HepG2 (cell line): Measurements from ENCODE around the gene UBE2Q1. TPM values are rescaled to one million over a fixed set of nuclear protein-coding genes. Genes with fewer than 3 reads are reported as not detected.

Experiments used
- ATAC-seq: fragments of 200-7000 bp; cut with Tn5 transposase; 3 replicates; pipeline ENCODE4 v1.9.1; 2020; ENCODE audit warnings: mild to moderate bottlenecking, moderate library complexity
- BruUV-seq: library from RNA; stranded (reverse); fragments of 400-500 nt; replicated peaks from 2 replicates; lab custom pipeline; 2021; lab: Mats Ljungman, UMichigan
- CTCF ChIA-PET: fragments of 300-600 bp; formaldehyde crosslinking; extraction: SDS; loops from one replicate; lab custom pipeline; 2021; ENCODE audit warnings: low total read pairs, inconsistent platforms, low intra/inter-chr PET ratio; lab: Yijun Ruan, JAX
- POLR2A ChIA-PET: fragments of 350-600 bp; sonication (Branson Sonifier 250); formaldehyde crosslinking; loops from one replicate; lab custom pipeline; 2020; ENCODE audit warnings: antibody characterized with exemption, inconsistent platforms; lab: Yijun Ruan, JAX
- DNase-seq: peaks from one replicate; pipeline ENCODE4 v3.0.0-alpha.2; 2015; ENCODE audit warnings: low spot score
- FAIRE-seq: peaks from 3 replicates; lab custom pipeline; 2011; peaks lifted over from hg19 to GRCh38; lab: Jason Lieb, UNC
- H2AFZ ChIP-seq: one replicate; pipeline ENCODE4 v1.6.1; 2011; ENCODE audit warnings: low read length, inconsistent platforms
- H3K27ac ChIP-seq: fragments of 300-600 bp; 3 replicates; pipeline ENCODE4 v1.8.0; 2011; ENCODE audit warnings: mixed run types, mild to moderate bottlenecking, mixed read lengths, low read length, inconsistent platforms; ENCODE audit not compliant: insufficient read depth; ENCODE audit errors: extremely low read length
- H3K27me3 ChIP-seq, 2 experiments: fragments of 200-600 bp in 1 of 2; 2 replicates in 1 of 2; 3 replicates in 1 of 2; pipeline versions ENCODE4 v1.6.0 to v1.8.0; 2011; ENCODE audit warnings: low read length in 2 of 2, mild to moderate bottlenecking in 2 of 2, moderate library complexity in 2 of 2, inconsistent platforms in 1 of 2; ENCODE audit not compliant: insufficient read depth in 2 of 2, control insufficient read depth in 1 of 2
- H3K36me3 ChIP-seq, 2 experiments: fragments of 200-600 bp in 1 of 2; replicated peaks in 1 of 2; 2 replicates in 1 of 2; 3 replicates in 1 of 2; pipeline versions ENCODE4 v1.5.1 to v1.8.0; 2011; ENCODE audit warnings: low read length in 2 of 2, inconsistent platforms in 1 of 2; ENCODE audit not compliant: insufficient read depth in 2 of 2, control insufficient read depth in 1 of 2
- H3K4me1 ChIP-seq: 2 replicates; pipeline ENCODE4 v1.5.1; 2012; ENCODE audit warnings: low read length, inconsistent platforms; ENCODE audit not compliant: insufficient read depth
- H3K4me2 ChIP-seq: 2 replicates; pipeline ENCODE4 v1.6.0; 2011; ENCODE audit warnings: low read depth, low read length, inconsistent platforms
- H3K4me3 ChIP-seq, 3 experiments: fragments of 200-600 bp in 1 of 3; sonication (generic), shearing (Covaris generic) in 1 of 3; replicated peaks in 1 of 3; 2 replicates each; pipeline ENCODE4 v1.5.1; 2011 to 2016; ENCODE audit warnings: low read length in 3 of 3, inconsistent platforms in 2 of 3, low read depth in 2 of 3, mild to moderate bottlenecking in 2 of 3, control low read depth in 1 of 3, mixed read lengths in 1 of 3; ENCODE audit not compliant: insufficient read depth in 1 of 3
- H3K79me2 ChIP-seq: one replicate; pipeline ENCODE4 v1.6.1; 2011; ENCODE audit warnings: low read length, inconsistent platforms; ENCODE audit not compliant: insufficient read depth
- H3K9ac ChIP-seq: 2 replicates; pipeline ENCODE4 v1.6.0; 2011; ENCODE audit warnings: mild to moderate bottlenecking, low read depth, low read length, inconsistent platforms; ENCODE audit not compliant: insufficient read depth
- H3K9me3 ChIP-seq: 2 replicates; pipeline ENCODE4 v1.5.1; 2012; ENCODE audit warnings: mild to moderate bottlenecking, low read length
- H4K20me1 ChIP-seq: 2 replicates; pipeline ENCODE4 v1.6.0; 2011; ENCODE audit warnings: inconsistent platforms, mild to moderate bottlenecking, low read length, moderate library complexity; ENCODE audit not compliant: insufficient read depth
- BRCA1 ChIP-seq: sonication (generic); formaldehyde crosslinking; IDR thresholded peaks from 2 replicates; pipeline ENCODE4 v1.4.0; 2020; ENCODE audit warnings: missing genetic modification reagents
- NFYC ChIP-seq: IDR thresholded peaks from 2 replicates; pipeline ENCODE4 v1.6.1; 2016; ENCODE audit warnings: missing genetic modification reagents, missing compliant biosample characterization
- RXRB ChIP-seq: IDR thresholded peaks from 2 replicates; pipeline ENCODE4 v1.6.1; 2016; ENCODE audit warnings: borderline replicate concordance, missing genetic modification reagents, missing compliant biosample characterization
- ZFX ChIP-seq: sonication (generic); formaldehyde crosslinking; IDR thresholded peaks from 2 replicates; pipeline ENCODE4 v1.4.0; 2020; ENCODE audit warnings: mild to moderate bottlenecking, low read depth, missing genetic modification reagents, moderate library complexity
- ZNF281 ChIP-seq: sonication (generic); formaldehyde crosslinking; IDR thresholded peaks from 2 replicates; pipeline ENCODE4 v1.4.0; 2020; ENCODE audit warnings: missing genetic modification reagents, borderline replicate concordance
- ZNF512B ChIP-seq: sonication (generic); formaldehyde crosslinking; IDR thresholded peaks from 2 replicates; pipeline ENCODE4 v1.5.1; 2020; ENCODE audit warnings: missing genetic modification reagents, mild to moderate bottlenecking, borderline replicate concordance
- ZNF670 ChIP-seq: sonication (generic); formaldehyde crosslinking; IDR thresholded peaks from 2 replicates; pipeline ENCODE4 v1.8.0; 2022; ENCODE audit warnings: mild to moderate bottlenecking, missing genetic modification reagents, borderline replicate concordance
- WGBS: methylation state at CpG from one replicate; pipeline ENCODE4 v1.1.6; 2017; ENCODE audit warnings: low lambda C conversion rate; 5-methylcytosine and 5-hydroxymethylcytosine counted together
- in situ Hi-C: cut with HindIII; loops from 2 replicates; pipeline ENCODE4 v1.10.0; 2017; ENCODE audit warnings: low pct_unique_long_range_greater_than_20kb; ENCODE audit not compliant: extremely low pct_ligation_motif_present
- intact Hi-C: fragments of 100-400 bp; cut with micrococcal nuclease; formaldehyde crosslinking; loops from one replicate; pipeline ENCODE4 v1.10.0; 2022; ENCODE audit not compliant: unreplicated experiment
- polyA plus RNA-seq, 8 experiments: library from polyadenylated mRNA; depleted of rRNA in 3 of 8; stranded (reverse) in 7 of 8; unstranded in 1 of 8; fragments of >200 nt; fragmentation: Illumina TruSeq in 4 of 8; extraction: Trizol in 4 of 8; gene quantifications; 2 replicates each; pipeline versions ENCODE4 v1.2.1 to v1.2.3, GENCODE V29; 2011 to 2016; ENCODE audit warnings: low read depth in 4 of 8, missing spikeins in 1 of 8, mixed read lengths in 1 of 8; ENCODE audit not compliant: insufficient read depth in 1 of 8
- total RNA-seq, 5 experiments: library from RNA; depleted of rRNA; stranded (reverse); fragments of >200 nt; fragmentation: Illumina TruSeq; extraction: Trizol; gene quantifications; 2 replicates each; pipeline ENCODE4 v1.2.3, GENCODE V29; 2016; ENCODE audit warnings: low read depth in 1 of 5
- TF ChIP-seq, protein P1 (sequence below): sonication (generic); formaldehyde crosslinking; IDR thresholded peaks from 2 replicates; pipeline ENCODE4 v1.9.0; 2021; ENCODE audit warnings: missing genetic modification reagents, mild to moderate bottlenecking, borderline replicate concordance

The UBE2Q1 gene
- total and polyA plus RNA-seq, 2 of the 13 experiments (the other 11 are each of a cell fraction or from before 2014, with no cell fraction given), result 11.7 to 41.7 TPM

DNA sequence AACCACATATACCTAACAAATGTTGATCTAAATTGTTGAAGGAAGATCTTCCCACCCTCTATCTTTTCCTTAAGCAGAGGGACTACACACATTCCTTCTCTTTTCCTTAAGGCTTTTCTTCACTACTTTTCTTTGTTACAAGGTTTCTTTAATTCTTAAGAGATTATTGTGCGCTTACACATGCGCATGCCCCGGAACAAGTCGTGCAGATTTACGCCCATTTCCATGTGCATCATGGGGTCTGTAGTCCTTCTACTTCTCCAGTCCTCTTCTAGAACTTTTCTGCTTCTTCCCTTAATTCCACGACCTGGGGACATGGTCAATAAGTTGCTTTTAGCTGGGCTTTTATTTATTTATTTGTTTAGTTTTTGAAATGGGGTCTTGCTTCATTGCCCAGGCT, 7.4 kb upstream of the UBE2Q1 start:
- H3K4me2 ChIP-seq, result no peak overlapping the region
- no peaks in the 10 kb centered on the region for H3K36me3 ChIP-seq
- peaks cover 5% of the 10 kb centered on the region; the same call in 1 of the 2 replicates for H4K20me1 ChIP-seq
- DNase-seq (no peak), ATAC-seq (no peak), FAIRE-seq (no peak)
- in situ Hi-C loops, result loop anchor here (10.0 kb wide), 2 partner anchors 199 to 309 kb away; partner anchors contain the start of gene KCNN3
- peaks cover 3 to 19% of the 10 kb centered on the region in 2 experiments; a peak in 3 of 5 replicates for H3K27me3 ChIP-seq
- CTCF ChIA-PET, result no interaction called here
- POLR2A ChIA-PET, result no interaction called here
- no peak overlapping the region for H3K4me3 ChIP-seq
- H3K9me3 ChIP-seq, result no peaks in the 10 kb centered on the region
- no peak for TF ChIP-seq ZNF281 (CRISPR knock-in tag)
- H3K27ac ChIP-seq, result no peak overlapping the region
- BruUV-seq, result no TSS peak
- WGBS, result 69% methylated on average over 6 of the region's 6 CpGs
- H2AFZ ChIP-seq, result no peak overlapping the region
- no peaks in the 10 kb centered on the region for H3K4me1 ChIP-seq
- no peaks in the 10 kb centered on the region for H3K79me2 ChIP-seq
- intact Hi-C loops, result no loop called here
- no peak overlapping the region for H3K9ac ChIP-seq

DNA sequence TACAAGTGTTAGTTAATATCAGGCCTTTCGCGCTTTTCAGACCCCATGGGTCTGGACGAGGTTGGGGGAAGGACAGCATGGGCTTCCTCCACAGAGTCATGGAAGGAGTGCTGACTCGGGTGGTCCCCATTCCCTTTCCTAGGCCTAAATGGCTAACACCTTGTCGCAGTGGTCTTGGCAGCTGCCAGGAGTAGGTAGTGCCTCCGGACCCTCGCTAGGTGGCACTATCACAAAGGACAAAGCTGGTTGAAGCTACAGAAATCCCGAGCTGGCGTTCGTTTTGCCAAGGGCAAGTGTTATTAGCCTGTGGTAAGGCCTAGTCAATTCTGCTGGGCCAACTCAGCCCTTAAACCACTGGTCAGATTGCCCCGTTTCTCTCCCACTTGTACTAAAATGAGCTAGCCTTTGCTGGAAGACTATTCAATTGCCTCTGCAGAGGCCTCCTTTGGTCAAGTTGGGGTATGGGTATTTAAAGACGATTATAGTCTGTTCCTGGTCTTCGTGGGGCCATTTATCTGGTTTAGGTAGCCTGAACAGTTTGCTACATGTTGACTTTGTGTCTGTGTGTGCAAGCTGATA, 1.1 kb upstream of the UBE2Q1 start:
- H3K9ac ChIP-seq, result peak overlapping the region; percentile 66
- in situ Hi-C loops (loop anchor here (10.0 kb wide), 2 partner anchors 205 to 315 kb away; partner anchors contain the start of gene KCNN3), intact Hi-C loops (loop anchor here (1.0 to 5.0 kb wide), 6 partner anchors 25 to 443 kb away; partner anchors contain the start of genes ADAR and ZBTB7B)
- H3K27ac ChIP-seq, result peak overlapping the region; percentile 76
- H4K20me1 ChIP-seq, result no peaks in the 10 kb centered on the region; the same call in 1 of the 2 replicates
- no peaks in the 10 kb centered on the region; a peak in 1 of 5 replicates for H3K27me3 ChIP-seq
- CTCF ChIA-PET, result interaction anchor here (1.6 to 2.4 kb wide), 3 partner anchors 69 to 201 kb away, joined by 3 to 13 read pairs (median 9); no protein-coding TSS in a partner anchor
- peaks cover 10 to 16% of the 10 kb centered on the region in 2 experiments for H3K36me3 ChIP-seq
- peak; percentile 84 for ATAC-seq
- WGBS, result 5% methylated on average over 11 of the region's 13 CpGs
- H3K79me2 ChIP-seq, result peaks cover 32% of the 10 kb centered on the region
- POLR2A ChIA-PET, result interaction anchor here (0.6 to 1.1 kb wide), 13 partner anchors 8 to 714 kb away, joined by 3 to 6 read pairs (median 4); partner anchors contain the start of genes CHRNB2, CLK2 and ZBTB7B
- H3K4me3 ChIP-seq, result peak overlapping the region; percentile 19 to 91 (median 59)
- peak; percentile 86 for FAIRE-seq
- H3K4me2 ChIP-seq, result peak overlapping the region; percentile 94
- H3K4me1 ChIP-seq, result peaks cover 34% of the 10 kb centered on the region
- peak overlapping the region; percentile 29 for H2AFZ ChIP-seq
- peak; percentile 85 for DNase-seq
- no TSS peak for BruUV-seq
- H3K9me3 ChIP-seq, result no peaks in the 10 kb centered on the region
- TF ChIP-seq BRCA1 (CRISPR knock-in tag), result peak; percentile 18; the same call in 1 of the 2 replicates
- TF ChIP-seq, protein P1, sequence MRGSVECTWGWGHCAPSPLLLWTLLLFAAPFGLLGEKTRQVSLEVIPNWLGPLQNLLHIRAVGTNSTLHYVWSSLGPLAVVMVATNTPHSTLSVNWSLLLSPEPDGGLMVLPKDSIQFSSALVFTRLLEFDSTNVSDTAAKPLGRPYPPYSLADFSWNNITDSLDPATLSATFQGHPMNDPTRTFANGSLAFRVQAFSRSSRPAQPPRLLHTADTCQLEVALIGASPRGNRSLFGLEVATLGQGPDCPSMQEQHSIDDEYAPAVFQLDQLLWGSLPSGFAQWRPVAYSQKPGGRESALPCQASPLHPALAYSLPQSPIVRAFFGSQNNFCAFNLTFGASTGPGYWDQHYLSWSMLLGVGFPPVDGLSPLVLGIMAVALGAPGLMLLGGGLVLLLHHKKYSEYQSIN (CRISPR knock-in tag), result no peak
- 0 out of 2 replicates have a peak, but pooled peaks have one; percentile 14 for TF ChIP-seq NFYC (CRISPR knock-in tag)
- no peak for TF ChIP-seq ZNF670 (CRISPR knock-in tag)
- TF ChIP-seq RXRB (CRISPR knock-in tag), result 0 out of 2 replicates have a peak, but pooled peaks have one; percentile 38
- TF ChIP-seq ZNF512B (CRISPR knock-in tag), result no peak
- TF ChIP-seq ZFX (CRISPR knock-in tag), result peak; percentile 54
